GM21447 (cell line): ENCODE measurements around the gene SSC4D.

ENCODE experiments used
- ATAC-seq: cut with Tn5 transposase; IDR thresholded peaks from one replicate; pipeline ENCODE4 v1.9.1; 2021; ENCODE audit not compliant: unreplicated experiment

SSC4D gene

DNA sequence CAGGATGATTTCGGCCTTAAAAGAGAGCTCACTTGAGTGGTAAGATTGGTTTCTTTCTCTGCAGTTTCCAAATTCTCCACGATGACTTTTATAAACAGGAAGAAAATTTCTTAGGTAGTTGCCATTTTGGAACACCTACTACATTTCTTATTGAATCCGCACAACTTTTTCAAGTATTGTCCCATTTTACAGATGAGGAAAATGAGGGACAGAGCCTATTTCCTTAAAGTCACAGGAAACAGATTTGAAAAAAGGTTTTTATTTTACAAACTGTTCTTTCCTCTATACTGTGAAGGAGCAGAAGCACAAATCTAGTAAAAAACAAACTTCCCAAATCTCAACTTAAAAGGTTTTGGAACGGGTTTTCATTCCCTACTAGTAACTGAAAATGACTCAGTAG is 53.4 kb downstream of the SSC4D start:
- ATAC-seq, result no peak

- ATAC-seq, result no peak
These were observed 54.3 kb downstream of the SSC4D start for GRCh38 chr7:76354981-76355730.

DNA sequence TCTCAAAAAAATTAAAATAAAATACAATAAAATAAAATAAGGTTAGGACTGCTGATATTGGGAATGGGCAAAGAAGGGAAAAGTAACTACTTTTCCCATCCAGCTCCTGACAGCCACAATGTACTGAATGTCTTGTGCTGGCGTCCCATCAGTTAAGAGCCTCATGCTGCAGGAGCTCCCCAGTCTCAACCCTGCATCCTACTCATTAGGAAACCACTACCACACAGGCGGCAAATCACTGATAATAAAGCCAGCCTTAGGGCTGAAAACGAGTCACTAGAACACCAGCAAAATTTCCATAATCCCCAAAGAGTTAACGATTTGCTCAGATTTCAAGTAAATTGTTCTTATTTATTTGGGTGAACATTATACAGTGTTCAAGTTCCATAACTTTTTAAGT is 55.0 kb downstream of the SSC4D start:
- ATAC-seq, result no peak

- ATAC-seq, result no peak
These were observed 55.8 kb downstream of the SSC4D start for GRCh38 chr7:76353744-76354143.

GRCh38 chr7:76352193-76352592 is 57.3 kb downstream of the SSC4D start:
- ATAC-seq, result no peak

DNA sequence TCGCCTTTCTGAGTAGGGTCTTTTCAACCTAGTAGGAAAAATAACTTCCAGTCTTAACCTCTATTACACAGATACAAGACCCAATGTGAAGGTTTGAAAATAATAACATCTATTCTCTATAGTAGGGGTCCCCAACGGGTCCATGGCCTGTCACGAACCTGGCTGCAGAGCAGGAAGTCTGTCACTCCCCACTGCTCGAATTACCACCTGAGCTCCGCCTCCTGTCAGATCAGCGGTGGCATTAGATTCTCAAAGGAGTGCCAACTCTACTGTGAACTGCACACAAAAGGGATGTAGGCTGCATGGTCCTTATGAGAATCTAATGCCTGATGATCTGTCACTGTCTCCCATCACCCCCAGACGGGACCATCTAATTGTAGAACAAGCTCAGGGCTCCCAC is 58.1 kb downstream of the SSC4D start:
- no peak for ATAC-seq

- no peak for ATAC-seq
These were observed 60.1 kb downstream of the SSC4D start for GRCh38 chr7:76349313-76349885.

DNA sequence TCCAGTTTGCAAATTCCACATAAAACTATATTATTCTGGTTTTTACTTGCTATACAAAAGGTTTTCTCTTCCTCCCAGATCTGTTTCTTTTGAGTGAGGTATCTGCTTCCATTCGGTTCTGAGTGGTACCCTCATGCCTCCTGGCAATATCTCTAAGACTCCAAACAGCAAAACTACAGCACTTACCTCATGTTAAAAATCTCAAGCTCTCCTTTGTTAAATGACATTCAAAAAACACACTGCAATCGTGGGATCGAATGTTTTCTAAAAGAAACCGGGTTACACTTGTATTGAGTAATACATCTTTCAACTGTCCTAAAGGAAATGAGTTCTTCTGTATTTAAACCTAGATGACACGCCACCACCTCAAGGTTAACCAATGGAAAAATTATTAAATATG is 61.8 kb downstream of the SSC4D start:
- no peak for ATAC-seq

- ATAC-seq, result no peak
These were observed 62.7 kb downstream of the SSC4D start for GRCh38 chr7:76346778-76347177.

GRCh38 chr7:76346097-76346496 is 63.4 kb downstream of the SSC4D start:
- ATAC-seq, result no peak

- no peak for ATAC-seq
These were observed 65.6 kb downstream of the SSC4D start for GRCh38 chr7:76343931-76344321.

GRCh38 chr7:76343294-76343930 is 66.1 kb downstream of the SSC4D start:
- ATAC-seq, result no peak

- ATAC-seq, result no peak
These were observed 67.3 kb downstream of the SSC4D start for GRCh38 chr7:76342222-76342621.

DNA sequence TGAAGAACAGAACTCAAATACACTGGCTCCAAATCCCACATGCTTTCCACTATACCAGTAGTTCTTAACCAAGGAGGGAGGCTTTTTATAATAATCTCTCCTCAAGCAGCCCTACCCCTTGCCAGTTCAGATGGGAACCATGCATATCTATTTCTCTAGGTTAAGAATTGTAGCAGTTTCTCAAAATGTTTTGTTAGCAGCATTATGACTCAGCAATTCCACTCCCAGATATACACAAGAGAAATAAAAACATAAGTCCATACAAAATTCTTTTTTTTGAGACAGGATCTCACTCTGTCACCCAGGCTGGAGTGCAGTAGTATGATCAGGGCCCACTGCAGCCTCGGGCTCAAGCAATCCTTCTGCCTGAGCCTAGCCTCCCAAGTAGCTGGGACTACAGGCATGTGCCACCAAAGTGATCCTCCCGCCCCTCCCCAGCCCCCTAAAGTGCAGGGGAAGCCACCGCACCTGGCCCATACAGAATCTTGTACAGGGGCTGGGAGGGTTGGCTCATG is 68.8 kb downstream of the SSC4D start:
- ATAC-seq, result no peak
